ENCODE data around the gene CCDC66.
"Not testable (repeated sequence)": the region's sequence is repeated elsewhere in the genome, so short reads cannot be mapped to it uniquely, and the experiment has no call there.

Gene CCDC66

GRCh38 chr3:56556908-56557830, at the start of gene CCDC66:
Gene CCDC66 (plus strand): TSS chr3:56557175. CDS start chr3:56557243, 68 bp downstream.
- in situ Hi-C loops (cut with MboI; ENCODE audit: low pct_unique_long_range_greater_than_20kb, low sequenced_read_pairs), result no loop called here
- DNase-seq, result peak; percentile 90

GRCh38 chr3:56519641-56520040, 37.3 kb upstream of the CCDC66 start:
- DNase-seq, result no peak

GRCh38 chr3:56522374-56522773, 34.6 kb upstream of the CCDC66 start:
- DNase-seq, result no peak
- in situ Hi-C loops (cut with MboI; ENCODE audit: low pct_unique_long_range_greater_than_20kb, low sequenced_read_pairs), result no loop called here

More at GRCh38 chr3:56519641-56520040, 37.3 kb upstream of the CCDC66 start:
- in situ Hi-C loops (cut with MboI; ENCODE audit: low pct_unique_long_range_greater_than_20kb, low sequenced_read_pairs), result no loop called here

- in situ Hi-C loops (cut with MboI; ENCODE audit: low pct_unique_long_range_greater_than_20kb, low sequenced_read_pairs), result no loop called here
These were observed 31.7 kb upstream of the CCDC66 start for GRCh38 chr3:56525291-56525690.

GRCh38 chr3:56536735-56537134, 20.2 kb upstream of the CCDC66 start:
- in situ Hi-C loops (cut with MboI; ENCODE audit: low pct_unique_long_range_greater_than_20kb, low sequenced_read_pairs), result no loop called here
- DNase-seq, result no peak

More at GRCh38 chr3:56525291-56525690, 31.7 kb upstream of the CCDC66 start:
- no peak for DNase-seq

GRCh38 chr3:56547486-56547885, 9.5 kb upstream of the CCDC66 start:
- no peak for DNase-seq
- in situ Hi-C loops (cut with MboI; ENCODE audit: low pct_unique_long_range_greater_than_20kb, low sequenced_read_pairs), result no loop called here

GRCh38 chr3:56557831-56558170, 826 bp downstream of the CCDC66 start:
- in situ Hi-C loops (cut with MboI; ENCODE audit: low pct_unique_long_range_greater_than_20kb, low sequenced_read_pairs), result no loop called here
- no peak for DNase-seq

GRCh38 chr3:56573501-56573900, 16.5 kb downstream of the CCDC66 start:
- in situ Hi-C loops (cut with MboI; ENCODE audit: low pct_unique_long_range_greater_than_20kb, low sequenced_read_pairs), result no loop called here
- no peak for DNase-seq

- in situ Hi-C loops (cut with MboI; ENCODE audit: low pct_unique_long_range_greater_than_20kb, low sequenced_read_pairs), result not testable (repeated sequence)
These were observed 25.0 kb downstream of the CCDC66 start for GRCh38 chr3:56581941-56582340.

GRCh38 chr3:56584275-56584674, 27.3 kb downstream of the CCDC66 start:
- DNase-seq; in situ Hi-C loops (cut with MboI; ENCODE audit: low pct_unique_long_range_greater_than_20kb, low sequenced_read_pairs): not testable (repeated sequence)

More at GRCh38 chr3:56581941-56582340, 25.0 kb downstream of the CCDC66 start:
- not testable (repeated sequence) for DNase-seq

GRCh38 chr3:56590814-56591213, 33.8 kb downstream of the CCDC66 start:
- in situ Hi-C loops (cut with MboI; ENCODE audit: low pct_unique_long_range_greater_than_20kb, low sequenced_read_pairs), result no loop called here
- no peak for DNase-seq

GRCh38 chr3:56591262-56591661, 34.3 kb downstream of the CCDC66 start:
- in situ Hi-C loops (cut with MboI; ENCODE audit: low pct_unique_long_range_greater_than_20kb, low sequenced_read_pairs), result no loop called here
- DNase-seq, result no peak

GRCh38 chr3:56593455-56594158, 36.6 kb downstream of the CCDC66 start:
- in situ Hi-C loops (cut with MboI; ENCODE audit: low pct_unique_long_range_greater_than_20kb, low sequenced_read_pairs), result no loop called here
- DNase-seq, result no peak

GRCh38 chr3:56595975-56596840, 39.2 kb downstream of the CCDC66 start:
- in situ Hi-C loops (cut with MboI; ENCODE audit: low pct_unique_long_range_greater_than_20kb, low sequenced_read_pairs), result no loop called here
- DNase-seq, result no peak

- in situ Hi-C loops (cut with MboI; ENCODE audit: low pct_unique_long_range_greater_than_20kb, low sequenced_read_pairs); DNase-seq: not testable (repeated sequence)
These were observed 51.5 kb downstream of the CCDC66 start for GRCh38 chr3:56608479-56608878.

GRCh38 chr3:56610669-56611335, 53.8 kb downstream of the CCDC66 start:
- no peak for DNase-seq
- in situ Hi-C loops (cut with MboI; ENCODE audit: low pct_unique_long_range_greater_than_20kb, low sequenced_read_pairs), result no loop called here

GRCh38 chr3:56611364-56611763, 54.4 kb downstream of the CCDC66 start:
- in situ Hi-C loops (cut with MboI; ENCODE audit: low pct_unique_long_range_greater_than_20kb, low sequenced_read_pairs), result no loop called here

GRCh38 chr3:56612146-56612545, 55.2 kb downstream of the CCDC66 start:
- in situ Hi-C loops (cut with MboI; ENCODE audit: low pct_unique_long_range_greater_than_20kb, low sequenced_read_pairs), result no loop called here
- no peak for DNase-seq

More at GRCh38 chr3:56611364-56611763, 54.4 kb downstream of the CCDC66 start:
- no peak for DNase-seq

GRCh38 chr3:56613016-56613415, 56.0 kb downstream of the CCDC66 start:
- in situ Hi-C loops (cut with MboI; ENCODE audit: low pct_unique_long_range_greater_than_20kb, low sequenced_read_pairs), result no loop called here
- DNase-seq, result no peak

Measured in KBM-7 (cell line).